Neural progenitor cell (in vitro differentiated cells): Measurements from ENCODE around the gene RASSF3. TPM values are rescaled to one million over a fixed set of nuclear protein-coding genes. Genes with fewer than 3 reads are reported as not detected.

Source experiments
- DNase-seq: peaks from one replicate; pipeline ENCODE4 v3.0.0-alpha.2; 2016; ENCODE audit warnings: low spot score
- H2AFZ ChIP-seq: fragments of 200-600 bp; sonication (generic); replicated peaks from 2 replicates; pipeline ENCODE4 v1.6.1; 2016; ENCODE audit warnings: antibody characterized with exemption
- H3F3A ChIP-seq: fragments of 200-600 bp; sonication (generic); 2 replicates; pipeline ENCODE4 v1.6.1; 2016; ENCODE audit warnings: antibody characterized with exemption, low read depth
- H3K27ac ChIP-seq: fragments of 200-600 bp; sonication (generic); 2 replicates; pipeline ENCODE4 v1.5.1; 2016; ENCODE audit warnings: mild to moderate bottlenecking
- H3K27me3 ChIP-seq: fragments of 200-600 bp; sonication (generic); 2 replicates; pipeline ENCODE4 v1.6.1; 2016; ENCODE audit warnings: mild to moderate bottlenecking, moderate library complexity
- H3K36me3 ChIP-seq: fragments of 200-600 bp; sonication (generic); 2 replicates; pipeline ENCODE4 v1.5.1; 2016
- H3K4me1 ChIP-seq: fragments of 200-600 bp; sonication (generic); 2 replicates; pipeline ENCODE4 v1.6.1; 2016; ENCODE audit warnings: mixed run types
- H3K4me2 ChIP-seq: fragments of 200-600 bp; sonication (generic); 2 replicates; pipeline ENCODE4 v1.6.1; 2016
- H3K4me3 ChIP-seq: fragments of 200-600 bp; sonication (generic); 2 replicates; pipeline ENCODE4 v1.5.1; 2016
- H3K79me2 ChIP-seq: fragments of 200-600 bp; sonication (generic); 2 replicates; pipeline ENCODE4 v1.6.1; 2016; ENCODE audit warnings: low read depth
- H3K9ac ChIP-seq: fragments of 200-600 bp; sonication (generic); 2 replicates; pipeline ENCODE4 v1.6.1; 2016
- H3K9me3 ChIP-seq: fragments of 200-600 bp; sonication (generic); 2 replicates; pipeline ENCODE4 v1.5.1; 2016; ENCODE audit warnings: low read depth
- H4K20me1 ChIP-seq: fragments of 200-600 bp; sonication (generic); 2 replicates; pipeline ENCODE4 v1.6.1; 2016; ENCODE audit warnings: low read depth
- H3K27ac Mint-ChIP-seq: 3 replicates; pipeline ENCODE4 v1.8.0; 2021; ENCODE audit warnings: mixed read lengths
- H3K27me3 Mint-ChIP-seq: 2 replicates; pipeline ENCODE4 v1.8.0; 2022; ENCODE audit warnings: low read depth, mild to moderate bottlenecking, inconsistent platforms, moderate library complexity, mixed read lengths; ENCODE audit not compliant: insufficient read depth
- H3K36me3 Mint-ChIP-seq: 3 replicates; pipeline ENCODE4 v1.8.0; 2021; ENCODE audit warnings: mixed read lengths
- H3K4me1 Mint-ChIP-seq: 3 replicates; pipeline ENCODE4 v1.8.0; 2021; ENCODE audit warnings: mixed read lengths
- H3K4me3 Mint-ChIP-seq: 3 replicates; pipeline ENCODE4 v1.8.0; 2021; ENCODE audit warnings: mild to moderate bottlenecking, moderate library complexity, mixed read lengths
- H3K9me3 Mint-ChIP-seq: 3 replicates; pipeline ENCODE4 v1.8.0; 2020; ENCODE audit warnings: mixed read lengths
- EZH2 ChIP-seq: fragments of 200-600 bp; sonication (generic); IDR thresholded peaks from 2 replicates; pipeline ENCODE4 v1.6.1; 2017; ENCODE audit warnings: antibody characterized with exemption, mild to moderate bottlenecking, moderate library complexity
- EZH2phosphoT487 ChIP-seq: fragments of 200-600 bp; sonication (generic); IDR thresholded peaks from 2 replicates; pipeline ENCODE4 v1.6.1; 2017; ENCODE audit warnings: antibody characterized with exemption
- total RNA-seq: library from RNA; depleted of rRNA; stranded (reverse); fragments of >200 nt; gene quantifications from 2 replicates; pipeline ENCODE4 v1.2.3, GENCODE V29; 2015; ENCODE audit warnings: low replicate concordance
- TF ChIP-seq, protein P1 (sequence below): fragments of 200-600 bp; sonication (generic); IDR thresholded peaks from 2 replicates; pipeline ENCODE4 v1.5.1; 2017; ENCODE audit warnings: antibody characterized with exemption, mild to moderate bottlenecking

Gene RASSF3
- total RNA-seq, 1 donor from 2014 or later = 14.5 TPM

- no peak overlapping the region for H3K27ac ChIP-seq
Measured at GRCh38 chr12:64671681-64672080, 61.4 kb downstream of the RASSF3 start.

DNA sequence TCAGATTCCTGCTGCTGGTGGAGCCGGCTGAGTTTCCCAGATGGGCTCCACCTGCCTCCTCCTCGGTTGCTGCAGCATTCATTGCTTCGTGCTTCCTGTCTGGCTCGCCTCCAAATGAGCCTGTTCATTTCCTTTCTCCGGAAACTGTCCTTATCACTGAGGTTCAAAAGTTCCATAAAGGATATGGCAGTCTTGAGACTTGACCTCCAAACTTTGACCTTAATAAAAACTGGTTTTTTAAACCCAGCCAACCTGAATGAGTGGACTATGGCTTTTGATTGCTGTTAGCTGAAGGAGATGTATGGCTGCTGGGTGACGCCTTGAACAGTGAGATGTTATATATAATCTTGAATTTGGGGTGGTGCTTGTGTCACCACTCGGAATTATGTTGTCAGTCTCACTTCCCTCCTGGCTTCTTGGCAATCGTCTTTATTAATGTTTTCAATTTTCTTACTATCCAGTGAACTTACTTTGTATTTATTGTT, 62.7 kb downstream of the RASSF3 start:
- DNase-seq = no peak
- Histone ChIP-seq H3F3A (peaks cover 7% of the 10 kb centered on the region), H3K4me2 (peak overlapping the region; percentile 28), H3K79me2 (peaks cover 28% of the 10 kb centered on the region), H3K36me3 (no peaks in the 10 kb centered on the region), H3K9me3 (no peaks in the 10 kb centered on the region), H4K20me1 (peaks cover 69% of the 10 kb centered on the region), H3K27me3 (no peaks in the 10 kb centered on the region), H3K9ac (no peak overlapping the region), H3K4me1 (peaks cover 20% of the 10 kb centered on the region), H2AFZ (no peak overlapping the region), H3K27ac (no peak overlapping the region), H3K4me3 (no peak overlapping the region)
- no peaks in the 10 kb centered on the region for H3K9me3 Mint-ChIP-seq
- H3K4me3 Mint-ChIP-seq = no peak overlapping the region
- H3K4me1 Mint-ChIP-seq = peaks cover 59% of the 10 kb centered on the region
- peak overlapping the region; percentile 81 for H3K27ac Mint-ChIP-seq
- no peaks in the 10 kb centered on the region for H3K36me3 Mint-ChIP-seq
- peaks cover 2% of the 10 kb centered on the region for H3K27me3 Mint-ChIP-seq
- no peak for TF ChIP-seq EZH2phosphoT487
- no peak for TF ChIP-seq EZH2
- TF ChIP-seq, protein P1, sequence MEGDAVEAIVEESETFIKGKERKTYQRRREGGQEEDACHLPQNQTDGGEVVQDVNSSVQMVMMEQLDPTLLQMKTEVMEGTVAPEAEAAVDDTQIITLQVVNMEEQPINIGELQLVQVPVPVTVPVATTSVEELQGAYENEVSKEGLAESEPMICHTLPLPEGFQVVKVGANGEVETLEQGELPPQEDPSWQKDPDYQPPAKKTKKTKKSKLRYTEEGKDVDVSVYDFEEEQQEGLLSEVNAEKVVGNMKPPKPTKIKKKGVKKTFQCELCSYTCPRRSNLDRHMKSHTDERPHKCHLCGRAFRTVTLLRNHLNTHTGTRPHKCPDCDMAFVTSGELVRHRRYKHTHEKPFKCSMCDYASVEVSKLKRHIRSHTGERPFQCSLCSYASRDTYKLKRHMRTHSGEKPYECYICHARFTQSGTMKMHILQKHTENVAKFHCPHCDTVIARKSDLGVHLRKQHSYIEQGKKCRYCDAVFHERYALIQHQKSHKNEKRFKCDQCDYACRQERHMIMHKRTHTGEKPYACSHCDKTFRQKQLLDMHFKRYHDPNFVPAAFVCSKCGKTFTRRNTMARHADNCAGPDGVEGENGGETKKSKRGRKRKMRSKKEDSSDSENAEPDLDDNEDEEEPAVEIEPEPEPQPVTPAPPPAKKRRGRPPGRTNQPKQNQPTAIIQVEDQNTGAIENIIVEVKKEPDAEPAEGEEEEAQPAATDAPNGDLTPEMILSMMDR = no peak

More at GRCh38 chr12:64671681-64672080, 61.4 kb downstream of the RASSF3 start:
- H3K4me3 ChIP-seq = no peak overlapping the region
- H3K9me3 Mint-ChIP-seq = no peaks in the 10 kb centered on the region
- H3K4me3 Mint-ChIP-seq = no peak overlapping the region
- no peak for DNase-seq
- H3K27me3 ChIP-seq = no peaks in the 10 kb centered on the region
- no peaks in the 10 kb centered on the region for H3K36me3 ChIP-seq
- no peak overlapping the region for H2AFZ ChIP-seq
- TF ChIP-seq EZH2 (no peak), EZH2phosphoT487 (no peak)
- TF ChIP-seq, protein P1 = no peak
- no peak overlapping the region for H3K27ac Mint-ChIP-seq
- H3K27me3 Mint-ChIP-seq = no peaks in the 10 kb centered on the region
- peaks cover 67% of the 10 kb centered on the region for H4K20me1 ChIP-seq
- peaks cover 7% of the 10 kb centered on the region for H3F3A ChIP-seq
- no peaks in the 10 kb centered on the region for H3K9me3 ChIP-seq
- no peaks in the 10 kb centered on the region for H3K36me3 Mint-ChIP-seq
- peaks cover 20% of the 10 kb centered on the region for H3K4me1 ChIP-seq
- peaks cover 59% of the 10 kb centered on the region for H3K4me1 Mint-ChIP-seq
- H3K4me2 ChIP-seq = no peak overlapping the region
- peaks cover 32% of the 10 kb centered on the region for H3K79me2 ChIP-seq
- H3K9ac ChIP-seq = no peak overlapping the region

DNA sequence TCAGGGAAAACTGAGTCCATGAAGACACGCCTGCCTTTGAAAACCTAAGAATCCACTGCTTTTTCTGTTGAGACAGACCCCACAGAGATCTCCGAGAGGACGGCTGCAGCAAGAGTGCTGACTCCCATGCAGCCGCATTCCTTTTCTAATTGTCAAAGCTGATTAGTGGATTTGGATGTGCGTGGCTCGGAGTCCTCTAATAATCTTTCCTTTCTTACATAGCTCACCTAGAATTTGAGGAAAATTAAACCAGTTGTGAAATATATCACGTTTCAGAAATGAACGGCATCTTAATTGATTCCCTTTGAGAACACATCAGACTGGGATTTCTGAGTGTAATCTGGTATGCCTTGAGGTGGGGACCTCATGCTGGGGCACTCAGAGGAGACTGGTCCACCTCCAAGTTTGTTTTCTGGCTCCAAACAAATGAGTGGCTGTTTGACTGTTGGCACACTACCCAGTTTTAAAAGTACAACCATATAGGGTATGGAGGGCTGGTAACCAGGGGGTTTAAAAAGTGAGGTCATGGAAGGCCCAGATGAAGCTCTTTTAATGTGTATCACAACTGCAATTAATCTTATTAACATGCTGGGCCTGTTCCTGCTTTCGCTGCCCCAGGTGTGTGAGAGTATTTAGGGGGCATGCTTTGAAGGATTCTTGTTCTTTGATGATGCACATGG, 63.3 kb downstream of the RASSF3 start:
- Histone ChIP-seq H3K27me3 (no peaks in the 10 kb centered on the region), H3K9ac (no peak overlapping the region), H3K4me3 (no peak overlapping the region), H3F3A (peaks cover 7% of the 10 kb centered on the region), H3K27ac (no peak overlapping the region), H3K4me2 (peak overlapping the region; percentile 28), H3K36me3 (no peaks in the 10 kb centered on the region), H2AFZ (no peak overlapping the region), H4K20me1 (peaks cover 73% of the 10 kb centered on the region), H3K4me1 (peaks cover 20% of the 10 kb centered on the region), H3K79me2 (peaks cover 30% of the 10 kb centered on the region), H3K9me3 (no peaks in the 10 kb centered on the region)
- Mint-ChIP-seq H3K4me1 (peaks cover 59% of the 10 kb centered on the region), H3K27me3 (peaks cover 2% of the 10 kb centered on the region), H3K27ac (peak overlapping the region; percentile 83), H3K36me3 (no peaks in the 10 kb centered on the region), H3K4me3 (no peak overlapping the region), H3K9me3 (no peaks in the 10 kb centered on the region)
- TF ChIP-seq EZH2 (no peak), EZH2phosphoT487 (no peak)
- TF ChIP-seq, protein P1 = no peak
- peak; percentile 58 for DNase-seq
